ENCODE results near the gene CELF1. TPM values are rescaled to one million over a fixed set of nuclear protein-coding genes. Genes with fewer than 3 reads are reported as not detected.

The CELF1 gene
- total and polyA plus RNA-seq, 10 of the 15 experiments (the other 5 are each of a cell fraction or from before 2014, with no cell fraction given), result 35.3 to 128 (median 85.7) TPM

- TF ChIP-seq ZNF24 (IDR thresholded peaks at IDR 0.05) (no peak), POLR2AphosphoS2 (IDR thresholded peaks at IDR 0.05; ENCODE audit: low read depth, low read length) (no peak; the same call in 1 of the 2 replicates), SMARCA5 (IDR thresholded peaks at IDR 0.05) (peak; percentile 48; the same call in 1 of the 2 replicates), MLLT1 (IDR thresholded peaks at IDR 0.05) (no peak), NFYA (IDR thresholded peaks at IDR 0.05; ENCODE audit: borderline replicate concordance, low read depth, low read length) (no peak), BHLHE40 (IDR thresholded peaks at IDR 0.05; ENCODE audit: borderline replicate concordance in 1 of 2, low read depth in 2 of 2, low read length in 1 of 2) (peak in 1 of 2 experiments; percentile 79; a peak in 2 of 4 replicates), EP300 (IDR thresholded peaks at IDR 0.05; ENCODE audit: borderline replicate concordance in 1 of 2, control insufficient read depth in 1 of 2, low read depth in 2 of 2, low read length in 2 of 2) (no peak), ASH2L (IDR thresholded peaks at IDR 0.05; ENCODE audit: borderline replicate concordance, low read depth) (0 out of 2 replicates have a peak, but pooled peaks have one; percentile 52), PAX5 (IDR thresholded peaks at IDR 0.05; ENCODE audit: borderline replicate concordance, low read depth, low read length) (no peak), ZNF207 (IDR thresholded peaks at IDR 0.05; ENCODE audit: borderline replicate concordance) (peak; percentile 71; the same call in 1 of the 2 replicates), MAX (IDR thresholded peaks at IDR 0.05; ENCODE audit: low read depth, low read length) (peak; percentile 10; the same call in 1 of the 2 replicates), BRCA1 (IDR thresholded peaks at IDR 0.05; ENCODE audit: low read depth, low read length) (peak; percentile 51; the same call in 1 of the 2 replicates), ZNF687 (IDR thresholded peaks at IDR 0.05) (peak; percentile 83), NFYB (IDR thresholded peaks at IDR 0.05; ENCODE audit: insufficient read depth, low read depth, low read length) (no peak), SPI1 (IDR thresholded peaks at IDR 0.05; ENCODE audit: borderline replicate concordance, insufficient read depth, low read depth, low read length) (no peak), TCF12 (IDR thresholded peaks at IDR 0.05; ENCODE audit: low read depth, low read length) (0 out of 2 replicates have a peak, but pooled peaks have one; percentile 13), MEF2A (IDR thresholded peaks at IDR 0.05; ENCODE audit: insufficient read depth, low read depth, low read length) (no peak), SIX5 (IDR thresholded peaks at IDR 0.05; ENCODE audit: low read depth, low read length, severe bottlenecking) (peak; percentile 32), FOXK2 (IDR thresholded peaks at IDR 0.05) (no peak), TAF1 (IDR thresholded peaks at IDR 0.05; ENCODE audit: borderline replicate concordance, low read depth, low read length) (peak; percentile 83; the same call in 1 of the 2 replicates), KAT2A (conservative IDR thresholded peaks at IDR 0.05; ENCODE audit: control insufficient read depth, low read depth, low read length) (no peak), E2F4 (IDR thresholded peaks at IDR 0.05; ENCODE audit: low read depth, low read length) (0 out of 2 replicates have a peak, but pooled peaks have one; percentile 28)
Observed at GRCh38 chr11:47565340-47566148, 12.6 kb upstream of the CELF1 start, which contains the start of gene PTPMT1 (continued).
